ENCODE data around the gene DPH7.

- TF ChIP-seq CTCF (IDR thresholded peaks at IDR 0.05) (no peak), EZH2 (IDR thresholded peaks at IDR 0.05) (no peak), EZH2phosphoT487 (IDR thresholded peaks at IDR 0.05) (no peak)
These were observed 53.8 kb downstream of the DPH7 start for GRCh38 chr9:137524981-137525317.
